ENCODE measurements around the gene U2SURP. TPM values are rescaled to one million over a fixed set of nuclear protein-coding genes. Genes with fewer than 3 reads are reported as not detected.
"Not testable (repeated sequence)": the region's sequence is repeated elsewhere in the genome, so short reads cannot be mapped to it uniquely, and the experiment has no call there.

Gene U2SURP
- total and polyA plus RNA-seq, 9 donors: 53.2 to 91.8 (median 77.0) TPM

GRCh38 chr3:143004823-143005222 lies 3.5 kb downstream of the U2SURP start:
- peaks cover 8% of the 10 kb centered on the region for H3K4me1 ChIP-seq (ENCODE audit: control insufficient read depth, insufficient read depth, low read length)
- no CpG with 5 or more reads among the region's 2 CpGs for WGBS (ENCODE audit: insufficient coverage)

GRCh38 chr3:143010024-143010423 lies 8.7 kb downstream of the U2SURP start:
- no CpG with 5 or more reads among the region's 3 CpGs for WGBS (ENCODE audit: insufficient coverage)
- H3K9me3 ChIP-seq (replicated peaks; ENCODE audit: control insufficient read depth, low read depth, low read length): no peaks in the 10 kb centered on the region
- DNase-seq: no peak
- H3K4me1 ChIP-seq (ENCODE audit: control insufficient read depth, insufficient read depth, low read length): no peaks in the 10 kb centered on the region
- H3K36me3 ChIP-seq (ENCODE audit: control insufficient read depth, insufficient read depth, low read length): peaks cover 2% of the 10 kb centered on the region
- H3K4me3 ChIP-seq (ENCODE audit: low read length): no peak overlapping the region
- H3K27me3 ChIP-seq (ENCODE audit: control insufficient read depth, insufficient read depth, low read length): no peaks in the 10 kb centered on the region
- H3K27ac ChIP-seq (ENCODE audit: low read length): no peak overlapping the region

More at GRCh38 chr3:143004823-143005222, 3.5 kb downstream of the U2SURP start:
- no peaks in the 10 kb centered on the region for H3K9me3 ChIP-seq (replicated peaks; ENCODE audit: control insufficient read depth, low read depth, low read length)
- no peak overlapping the region for H3K27ac ChIP-seq (ENCODE audit: low read length)
- no peaks in the 10 kb centered on the region for H3K27me3 ChIP-seq (ENCODE audit: control insufficient read depth, insufficient read depth, low read length)
- no peak overlapping the region for H3K4me3 ChIP-seq (ENCODE audit: low read length)
- DNase-seq: no peak
- no peaks in the 10 kb centered on the region for H3K36me3 ChIP-seq (ENCODE audit: control insufficient read depth, insufficient read depth, low read length)

DNA sequence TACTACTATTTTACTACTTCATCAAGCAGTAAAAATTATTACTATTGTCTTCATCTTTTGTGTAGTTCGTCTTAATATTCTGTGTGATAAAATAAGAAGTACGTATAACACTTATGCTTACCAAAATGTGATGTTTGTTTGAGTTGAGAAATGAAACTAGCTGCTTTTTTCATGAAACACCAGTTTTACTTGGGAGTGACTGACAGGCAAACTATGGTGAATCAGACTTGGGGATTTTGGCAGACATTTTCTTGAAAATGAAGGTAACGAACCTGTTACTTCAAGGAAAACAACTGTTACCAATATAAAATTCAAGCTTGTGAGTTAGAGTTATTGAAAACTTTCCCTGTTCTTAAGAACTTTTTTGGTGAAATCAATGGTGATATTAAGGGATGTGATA lies 10.3 kb downstream of the U2SURP start:
- H3K9me3 ChIP-seq (replicated peaks; ENCODE audit: control insufficient read depth, low read depth, low read length): no peaks in the 10 kb centered on the region
- H3K36me3 ChIP-seq (ENCODE audit: control insufficient read depth, insufficient read depth, low read length): peaks cover 2% of the 10 kb centered on the region
- DNase-seq: no peak
- H3K27ac ChIP-seq (ENCODE audit: low read length): no peak overlapping the region
- no peaks in the 10 kb centered on the region for H3K27me3 ChIP-seq (ENCODE audit: control insufficient read depth, insufficient read depth, low read length)
- WGBS (ENCODE audit: insufficient coverage): no CpG with 5 or more reads among the region's 3 CpGs
- no peaks in the 10 kb centered on the region for H3K4me1 ChIP-seq (ENCODE audit: control insufficient read depth, insufficient read depth, low read length)
- no peak overlapping the region for H3K4me3 ChIP-seq (ENCODE audit: low read length)

DNA sequence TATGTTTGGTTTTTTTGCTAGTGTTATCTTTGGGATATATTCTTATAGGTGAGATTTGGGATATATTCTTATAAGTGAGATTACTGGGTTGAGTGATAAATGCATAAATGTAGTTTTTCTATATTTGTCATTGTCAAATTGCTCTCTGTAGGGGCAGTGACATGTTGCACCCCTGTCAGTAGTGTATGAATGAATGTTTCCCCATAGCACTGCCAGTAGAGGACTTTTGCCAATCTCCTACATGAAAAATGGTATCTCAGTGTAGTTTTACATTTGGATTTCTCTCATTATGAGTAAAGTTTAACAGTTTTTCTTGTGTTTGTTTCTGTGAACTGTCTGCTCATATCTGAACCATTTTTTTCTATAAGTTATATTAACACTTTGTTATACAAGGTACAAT lies 13.6 kb downstream of the U2SURP start:
- peaks cover 7% of the 10 kb centered on the region for H3K36me3 ChIP-seq (ENCODE audit: control insufficient read depth, insufficient read depth, low read length)
- H3K27me3 ChIP-seq (ENCODE audit: control insufficient read depth, insufficient read depth, low read length): no peaks in the 10 kb centered on the region
- no peaks in the 10 kb centered on the region for H3K9me3 ChIP-seq (replicated peaks; ENCODE audit: control insufficient read depth, low read depth, low read length)

DNA sequence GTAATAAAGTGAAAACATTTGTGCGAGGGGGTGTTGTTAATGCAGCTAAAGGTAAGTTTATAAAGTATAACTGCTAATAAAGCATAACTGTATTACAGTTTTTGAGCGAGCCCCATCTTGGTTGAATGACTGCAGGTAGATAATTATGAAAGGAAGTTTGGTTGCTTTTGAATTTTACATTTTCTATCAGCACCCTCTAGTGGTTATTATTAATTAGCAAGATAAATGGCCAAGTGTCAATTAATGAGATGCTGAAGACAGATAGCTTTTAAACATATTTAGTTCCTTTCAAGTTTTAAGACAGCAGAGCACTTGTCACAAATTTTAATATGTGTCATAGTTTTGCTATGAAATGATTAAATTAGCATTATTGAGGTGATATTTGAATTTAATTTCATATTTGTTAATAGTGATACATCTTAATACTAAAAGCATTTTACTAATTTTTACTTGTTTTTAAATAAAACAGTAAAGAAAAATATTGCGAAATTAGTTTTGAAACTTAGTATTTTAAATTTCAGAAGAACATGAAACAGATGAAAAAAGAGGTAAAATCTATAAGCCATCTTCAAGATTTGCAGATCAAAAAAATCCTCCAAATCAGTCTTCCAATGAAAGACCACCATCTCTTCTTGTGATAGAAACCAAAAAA lies 15.1 kb downstream of the U2SURP start:
- no CpG with 5 or more reads among the region's 3 CpGs for WGBS (ENCODE audit: insufficient coverage)
- Histone ChIP-seq H3K9me3 (replicated peaks; ENCODE audit: control insufficient read depth, low read depth, low read length) (no peaks in the 10 kb centered on the region), H3K36me3 (ENCODE audit: control insufficient read depth, insufficient read depth, low read length) (peaks cover 13% of the 10 kb centered on the region), H3K27me3 (ENCODE audit: control insufficient read depth, insufficient read depth, low read length) (no peaks in the 10 kb centered on the region), H3K4me3 (ENCODE audit: low read length) (no peak overlapping the region), H3K4me1 (ENCODE audit: control insufficient read depth, insufficient read depth, low read length) (no peaks in the 10 kb centered on the region), H3K27ac (ENCODE audit: low read length) (no peak overlapping the region)
- DNase-seq: no peak

More for the DNA sequence above, 13.6 kb downstream of the U2SURP start:
- Histone ChIP-seq H3K4me3 (ENCODE audit: low read length) (no peak overlapping the region), H3K4me1 (ENCODE audit: control insufficient read depth, insufficient read depth, low read length) (no peaks in the 10 kb centered on the region), H3K27ac (ENCODE audit: low read length) (no peak overlapping the region)
- DNase-seq: no peak

DNA sequence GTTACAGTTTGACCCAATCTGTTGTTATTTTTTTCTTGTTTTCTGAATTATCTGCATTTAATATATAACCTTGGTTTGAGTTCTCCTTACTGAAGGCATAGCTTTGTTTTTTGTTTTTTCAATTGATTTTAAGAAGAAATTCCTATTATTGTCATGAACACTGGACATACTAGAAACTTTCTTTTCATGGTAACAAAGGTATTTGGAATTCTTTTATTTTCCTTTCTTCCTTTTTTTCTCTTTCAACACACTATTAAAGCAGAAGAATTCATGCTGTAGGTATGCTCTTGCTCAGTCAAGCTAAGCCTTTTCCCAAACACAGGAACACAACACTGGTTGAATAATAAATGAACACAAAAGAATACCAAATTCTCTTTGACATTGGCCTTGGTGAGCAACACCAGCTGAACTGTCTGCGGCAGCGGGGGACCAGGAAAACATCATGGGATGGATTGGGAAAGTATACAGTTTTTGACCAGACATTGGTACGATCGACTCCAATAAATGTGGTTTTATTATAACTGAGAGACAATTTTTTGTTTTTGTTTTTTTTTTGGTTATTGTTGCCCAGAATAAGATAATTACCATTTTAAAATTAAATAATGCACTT lies 23.1 kb downstream of the U2SURP start:
- H3K4me1 ChIP-seq (ENCODE audit: control insufficient read depth, insufficient read depth, low read length): no peaks in the 10 kb centered on the region

GRCh38 chr3:143031327-143031726 lies 30.0 kb downstream of the U2SURP start:
- H3K4me1 ChIP-seq (ENCODE audit: control insufficient read depth, insufficient read depth, low read length): no peaks in the 10 kb centered on the region
- H3K27me3 ChIP-seq (ENCODE audit: control insufficient read depth, insufficient read depth, low read length): no peaks in the 10 kb centered on the region
- no peak overlapping the region for H3K27ac ChIP-seq (ENCODE audit: low read length)
- H3K9me3 ChIP-seq (replicated peaks; ENCODE audit: control insufficient read depth, low read depth, low read length): no peaks in the 10 kb centered on the region
- peaks cover 24% of the 10 kb centered on the region for H3K36me3 ChIP-seq (ENCODE audit: control insufficient read depth, insufficient read depth, low read length)
- no peak for DNase-seq
- WGBS (ENCODE audit: insufficient coverage): 88% methylated on average over 1 of the region's 2 CpGs
- no peak overlapping the region for H3K4me3 ChIP-seq (ENCODE audit: low read length)

More for the DNA sequence above, 23.1 kb downstream of the U2SURP start:
- no peaks in the 10 kb centered on the region for H3K9me3 ChIP-seq (replicated peaks; ENCODE audit: control insufficient read depth, low read depth, low read length)
- no peak for DNase-seq
- H3K27me3 ChIP-seq (ENCODE audit: control insufficient read depth, insufficient read depth, low read length): no peaks in the 10 kb centered on the region
- no peak overlapping the region for H3K4me3 ChIP-seq (ENCODE audit: low read length)
- H3K27ac ChIP-seq (ENCODE audit: low read length): no peak overlapping the region
- H3K36me3 ChIP-seq (ENCODE audit: control insufficient read depth, insufficient read depth, low read length): peaks cover 19% of the 10 kb centered on the region
- WGBS (ENCODE audit: insufficient coverage): no CpG with 5 or more reads among the region's 4 CpGs

DNA sequence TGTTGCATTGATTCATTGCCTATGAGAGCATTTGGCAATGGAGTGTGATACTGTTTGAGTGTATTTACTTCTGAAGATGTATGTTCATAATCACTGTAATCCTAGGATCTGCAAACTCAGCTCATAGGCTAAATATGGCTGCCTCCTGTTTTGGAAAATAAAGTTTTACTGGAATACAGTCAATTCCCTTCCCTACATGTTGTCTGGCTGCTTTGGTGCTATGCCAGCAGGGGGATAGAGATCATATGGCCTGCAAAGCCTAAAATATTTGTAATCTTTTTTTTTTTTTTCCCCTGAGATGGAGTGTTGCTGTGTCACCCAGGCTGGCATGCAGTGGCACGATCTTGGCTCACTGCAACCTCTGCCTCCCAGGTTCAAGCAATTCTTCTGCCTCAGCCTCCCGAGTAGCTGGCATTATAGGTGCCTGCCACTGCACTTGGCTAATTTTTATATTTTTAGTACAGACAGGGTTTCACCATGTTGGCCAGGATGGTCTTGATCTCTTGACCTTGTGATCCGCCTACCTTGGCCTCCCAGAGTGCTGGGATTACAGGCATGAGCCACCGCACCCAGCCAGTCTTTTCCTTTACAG lies 30.5 kb downstream of the U2SURP start:
- H3K4me3 ChIP-seq (ENCODE audit: low read length); H3K9me3 ChIP-seq (replicated peaks; ENCODE audit: control insufficient read depth, low read depth, low read length); H3K4me1 ChIP-seq (ENCODE audit: control insufficient read depth, insufficient read depth, low read length); DNase-seq; H3K27me3 ChIP-seq (ENCODE audit: control insufficient read depth, insufficient read depth, low read length); H3K27ac ChIP-seq (ENCODE audit: low read length): not testable (repeated sequence)
- 83% methylated on average over 1 of the region's 4 CpGs for WGBS (ENCODE audit: insufficient coverage)
- peaks cover 29% of the 10 kb centered on the region for H3K36me3 ChIP-seq (ENCODE audit: control insufficient read depth, insufficient read depth, low read length)

GRCh38 chr3:143035466-143036211 lies 34.3 kb downstream of the U2SURP start:
- no CpG with 5 or more reads among the region's 3 CpGs for WGBS (ENCODE audit: insufficient coverage)
- peak; percentile 12 for DNase-seq
- no peaks in the 10 kb centered on the region for H3K27me3 ChIP-seq (ENCODE audit: control insufficient read depth, insufficient read depth, low read length)
- peaks cover 14% of the 10 kb centered on the region for H3K36me3 ChIP-seq (ENCODE audit: control insufficient read depth, insufficient read depth, low read length)
- H3K9me3 ChIP-seq (replicated peaks; ENCODE audit: control insufficient read depth, low read depth, low read length): no peaks in the 10 kb centered on the region
- H3K4me1 ChIP-seq (ENCODE audit: control insufficient read depth, insufficient read depth, low read length): no peaks in the 10 kb centered on the region
- no peak overlapping the region for H3K27ac ChIP-seq (ENCODE audit: low read length)
- no peak overlapping the region for H3K4me3 ChIP-seq (ENCODE audit: low read length)

GRCh38 chr3:143036557-143036956 lies 35.2 kb downstream of the U2SURP start:
- 83% methylated on average over 1 of the region's 2 CpGs for WGBS (ENCODE audit: insufficient coverage)
- no peaks in the 10 kb centered on the region for H3K4me1 ChIP-seq (ENCODE audit: control insufficient read depth, insufficient read depth, low read length)
- no peak overlapping the region for H3K27ac ChIP-seq (ENCODE audit: low read length)
- H3K36me3 ChIP-seq (ENCODE audit: control insufficient read depth, insufficient read depth, low read length): peaks cover 14% of the 10 kb centered on the region
- H3K27me3 ChIP-seq (ENCODE audit: control insufficient read depth, insufficient read depth, low read length): no peaks in the 10 kb centered on the region
- no peak for DNase-seq
- no peaks in the 10 kb centered on the region for H3K9me3 ChIP-seq (replicated peaks; ENCODE audit: control insufficient read depth, low read depth, low read length)
- no peak overlapping the region for H3K4me3 ChIP-seq (ENCODE audit: low read length)
